Measurements from ENCODE around the gene WWP2.
"Not testable (repeated sequence)": the region's sequence is repeated elsewhere in the genome, so short reads cannot be mapped to it uniquely, and the experiment has no call there.

The WWP2 gene

GRCh38 chr16:69833357-69834282, 71.5 kb downstream of the WWP2 start:
- DNase-seq = no peak

GRCh38 chr16:69834807-69835466, 72.8 kb downstream of the WWP2 start:
- DNase-seq = no peak

- no peak for DNase-seq
These were observed 74.1 kb downstream of the WWP2 start for GRCh38 chr16:69836257-69836656.

GRCh38 chr16:69837380-69837779, 75.2 kb downstream of the WWP2 start:
- no peak for DNase-seq

- DNase-seq = no peak
These were observed 76.4 kb downstream of the WWP2 start for GRCh38 chr16:69838489-69838888.

GRCh38 chr16:69839240-69839688, 77.1 kb downstream of the WWP2 start:
- DNase-seq = no peak

- no peak for DNase-seq
These were observed 77.8 kb downstream of the WWP2 start for GRCh38 chr16:69839798-69840409.

GRCh38 chr16:69840975-69841374, 78.8 kb downstream of the WWP2 start:
- DNase-seq = no peak

- no peak for DNase-seq
These were observed 82.3 kb downstream of the WWP2 start for GRCh38 chr16:69844441-69844840.

- no peak for DNase-seq
These were observed 83.0 kb downstream of the WWP2 start for GRCh38 chr16:69845181-69845580.

- no peak for DNase-seq
These were observed 85.5 kb downstream of the WWP2 start for GRCh38 chr16:69847643-69848042.

GRCh38 chr16:69848637-69849545, 86.8 kb downstream of the WWP2 start:
- DNase-seq = no peak

- DNase-seq = no peak
These were observed 89.5 kb downstream of the WWP2 start for GRCh38 chr16:69851491-69852240.

- no peak for DNase-seq
These were observed 90.7 kb downstream of the WWP2 start for GRCh38 chr16:69852815-69853214.

GRCh38 chr16:69853481-69853880, 91.3 kb downstream of the WWP2 start:
- no peak for DNase-seq

- DNase-seq = not testable (repeated sequence)
These were observed 92.6 kb downstream of the WWP2 start for GRCh38 chr16:69854776-69855175.

- DNase-seq = no peak
These were observed 93.5 kb downstream of the WWP2 start for GRCh38 chr16:69855592-69855991.

- no peak for DNase-seq
These were observed 96.3 kb downstream of the WWP2 start for GRCh38 chr16:69858191-69859104.

GRCh38 chr16:69859105-69859989, 97.2 kb downstream of the WWP2 start:
- no peak for DNase-seq

Measured in NCI-H345 (cell line).